AG04449 (cell line): ENCODE measurements around the gene LRRFIP1.

Source experiments
- CTCF ChIA-PET: fragments of 350-600 bp; formaldehyde crosslinking; extraction: SDS; loops from one replicate; lab custom pipeline; 2021; ENCODE audit warnings: antibody characterized with exemption; lab: Yijun Ruan, JAX
- POLR2A ChIA-PET: fragments of 400-600, 350-600 bp; formaldehyde crosslinking; extraction: SDS; loops from one replicate; lab custom pipeline; 2020; ENCODE audit warnings: antibody characterized with exemption, inconsistent platforms; lab: Yijun Ruan, JAX
- DNase-seq: peaks from one replicate; pipeline ENCODE4 v3.0.0-alpha.2; 2010; ENCODE audit warnings: low read depth, low spot score
- H3K4me3 ChIP-seq: 2 replicates; pipeline ENCODE4 v1.5.1; 2011; ENCODE audit warnings: low read depth, mild to moderate bottlenecking, control low read depth, low read length
- TF ChIP-seq, protein P1 (sequence below): IDR thresholded peaks from one replicate; pipeline ENCODE4 v1.5.1; 2011; ENCODE audit warnings: mild to moderate bottlenecking, moderate library complexity, low read length, control low read depth, inconsistent platforms; ENCODE audit not compliant: insufficient read depth; ENCODE audit errors: missing control alignments

The LRRFIP1 gene

DNA sequence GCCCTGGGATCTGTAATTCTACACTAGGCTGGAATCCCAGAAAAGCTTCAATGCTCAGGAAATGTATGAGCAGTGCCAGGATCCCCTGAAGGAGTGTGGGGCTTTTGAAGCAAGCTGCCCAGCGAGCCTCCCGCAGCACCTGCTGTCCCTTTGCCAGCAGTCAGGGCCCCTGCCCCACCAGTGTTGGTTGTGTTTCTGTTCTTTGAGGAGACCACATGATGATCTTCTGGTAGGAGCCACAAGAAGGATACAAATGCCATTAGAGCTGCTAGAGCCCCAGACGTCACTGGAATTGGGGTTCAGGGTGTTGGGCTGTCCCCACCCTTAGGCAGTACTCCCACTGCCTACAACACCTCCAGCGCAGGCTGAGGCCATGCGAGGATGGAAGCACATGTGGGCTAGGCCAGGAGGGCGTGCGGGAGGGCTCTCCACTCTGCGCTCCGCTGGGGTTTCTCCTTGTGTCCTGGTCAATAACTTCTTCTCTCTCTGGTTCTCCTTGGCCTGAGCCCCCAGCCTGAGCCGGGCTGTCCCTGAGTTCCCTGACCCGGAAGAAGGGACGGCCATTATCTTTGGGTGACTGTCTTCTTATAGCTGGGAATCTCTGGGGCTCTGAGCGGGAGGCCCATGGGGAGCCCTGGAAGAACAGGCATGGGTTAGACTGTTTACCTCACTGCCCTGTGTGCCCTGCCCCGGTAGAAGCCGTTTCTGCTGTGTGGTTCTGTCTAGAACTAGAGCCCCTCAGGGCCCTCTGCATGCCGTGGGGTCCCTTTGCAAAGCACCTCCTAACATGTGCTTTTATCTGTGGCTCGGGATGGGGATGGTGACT, 73.9 kb downstream of the LRRFIP1 start:
- TF ChIP-seq, protein P1, sequence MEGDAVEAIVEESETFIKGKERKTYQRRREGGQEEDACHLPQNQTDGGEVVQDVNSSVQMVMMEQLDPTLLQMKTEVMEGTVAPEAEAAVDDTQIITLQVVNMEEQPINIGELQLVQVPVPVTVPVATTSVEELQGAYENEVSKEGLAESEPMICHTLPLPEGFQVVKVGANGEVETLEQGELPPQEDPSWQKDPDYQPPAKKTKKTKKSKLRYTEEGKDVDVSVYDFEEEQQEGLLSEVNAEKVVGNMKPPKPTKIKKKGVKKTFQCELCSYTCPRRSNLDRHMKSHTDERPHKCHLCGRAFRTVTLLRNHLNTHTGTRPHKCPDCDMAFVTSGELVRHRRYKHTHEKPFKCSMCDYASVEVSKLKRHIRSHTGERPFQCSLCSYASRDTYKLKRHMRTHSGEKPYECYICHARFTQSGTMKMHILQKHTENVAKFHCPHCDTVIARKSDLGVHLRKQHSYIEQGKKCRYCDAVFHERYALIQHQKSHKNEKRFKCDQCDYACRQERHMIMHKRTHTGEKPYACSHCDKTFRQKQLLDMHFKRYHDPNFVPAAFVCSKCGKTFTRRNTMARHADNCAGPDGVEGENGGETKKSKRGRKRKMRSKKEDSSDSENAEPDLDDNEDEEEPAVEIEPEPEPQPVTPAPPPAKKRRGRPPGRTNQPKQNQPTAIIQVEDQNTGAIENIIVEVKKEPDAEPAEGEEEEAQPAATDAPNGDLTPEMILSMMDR = no peak
- POLR2A ChIA-PET = no interaction called here
- CTCF ChIA-PET = interaction anchor here (1.1 to 2.4 kb wide), 4 partner anchors 10 to 44 kb away, joined by 3 to 14 read pairs (median 7); no protein-coding TSS in a partner anchor
- DNase-seq = no peak
- H3K4me3 ChIP-seq = no peak overlapping the region

DNA sequence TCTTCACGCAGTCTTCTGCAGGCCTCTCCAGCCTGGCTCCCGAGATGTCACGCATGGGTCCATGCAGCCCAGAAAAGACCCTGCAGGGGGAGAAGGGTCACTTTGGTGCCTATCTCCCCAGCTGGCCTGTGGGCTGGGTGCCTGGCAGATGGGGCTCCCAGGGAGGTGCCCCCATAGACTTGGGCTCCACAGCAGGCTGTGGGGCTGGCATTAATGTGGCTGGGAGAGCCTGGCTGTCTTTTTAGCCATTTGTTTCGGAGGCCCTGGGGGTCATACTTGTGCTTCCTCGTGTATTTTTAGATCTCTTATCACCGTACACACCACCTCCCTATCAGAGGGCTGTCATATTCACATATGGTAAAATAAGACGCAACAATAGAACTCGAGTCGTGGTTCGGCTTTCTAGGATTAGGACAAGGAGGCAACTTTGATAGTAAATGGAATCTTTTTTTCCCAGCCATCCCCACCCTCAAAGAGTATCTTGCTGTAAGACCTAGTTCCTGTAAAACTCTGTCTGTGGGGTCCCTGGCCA, 74.5 kb downstream of the LRRFIP1 start:
- POLR2A ChIA-PET = interaction anchor here (1.9 kb wide), 1 partner anchor 32 kb away, joined by 4 read pairs; no protein-coding TSS in a partner anchor
- no peak overlapping the region for H3K4me3 ChIP-seq
- CTCF ChIA-PET = interaction anchor here (0.5 to 3.2 kb wide), 6 partner anchors 9 to 43 kb away, joined by 3 to 18 read pairs (median 8); no protein-coding TSS in a partner anchor
- TF ChIP-seq, protein P1 = no peak
- no peak for DNase-seq

DNA sequence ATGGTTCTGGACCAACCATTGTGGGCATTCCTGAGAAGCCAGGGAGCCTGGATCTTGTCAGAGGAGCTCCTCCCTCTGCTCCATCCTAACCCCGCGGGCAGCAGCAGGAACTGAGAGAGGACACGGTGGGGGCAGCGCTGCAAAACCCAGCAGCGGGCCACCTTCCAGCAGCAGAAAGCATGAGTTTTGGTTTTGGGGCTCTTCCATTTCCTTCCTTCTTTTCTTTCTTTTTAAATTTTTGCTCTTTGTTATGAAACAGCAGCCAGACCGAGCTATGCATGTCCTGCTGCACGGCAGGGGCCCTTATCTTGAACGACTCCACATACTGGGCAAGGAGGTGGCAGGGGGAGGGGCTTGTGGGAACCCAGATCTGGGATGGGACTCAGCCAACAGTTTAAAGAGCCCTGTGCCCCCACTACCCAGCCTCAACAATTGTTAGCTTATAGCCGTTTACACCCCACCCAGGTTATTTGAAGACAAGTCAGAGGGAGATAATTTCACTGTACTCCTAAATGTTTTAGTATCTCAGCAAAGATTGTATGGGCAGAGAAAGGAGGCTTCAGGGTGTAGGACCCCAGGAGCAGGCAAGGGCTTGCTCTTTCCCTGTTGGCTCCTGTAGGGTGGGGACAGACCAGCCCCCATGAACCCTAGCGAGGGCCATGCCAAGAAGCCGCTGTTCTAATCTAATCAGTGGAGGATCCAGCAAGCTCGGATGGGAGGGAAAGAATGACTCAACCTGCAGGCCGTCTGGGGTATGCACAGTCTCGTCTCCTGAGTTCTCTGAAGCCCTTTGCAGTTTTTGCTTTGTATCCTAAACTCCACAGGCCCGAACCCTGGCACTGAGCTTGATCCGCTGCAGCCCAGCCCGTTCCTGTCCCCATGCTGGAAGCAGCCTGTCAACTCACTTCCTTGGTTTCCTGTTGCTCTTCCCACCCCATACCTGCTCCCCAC, 75.3 kb downstream of the LRRFIP1 start:
- no peak overlapping the region; the same call in 1 of the 2 replicates for H3K4me3 ChIP-seq
- ChIA-PET CTCF (interaction anchor here (0.5 to 3.2 kb wide), 8 partner anchors 10 to 55 kb away, joined by 3 to 18 read pairs (median 5); no protein-coding TSS in a partner anchor), POLR2A (interaction anchor here (0.8 to 1.9 kb wide), 3 partner anchors 10 to 33 kb away, joined by 3 to 4 read pairs (median 4); no protein-coding TSS in a partner anchor)
- TF ChIP-seq, protein P1 = no peak
- no peak for DNase-seq

DNA sequence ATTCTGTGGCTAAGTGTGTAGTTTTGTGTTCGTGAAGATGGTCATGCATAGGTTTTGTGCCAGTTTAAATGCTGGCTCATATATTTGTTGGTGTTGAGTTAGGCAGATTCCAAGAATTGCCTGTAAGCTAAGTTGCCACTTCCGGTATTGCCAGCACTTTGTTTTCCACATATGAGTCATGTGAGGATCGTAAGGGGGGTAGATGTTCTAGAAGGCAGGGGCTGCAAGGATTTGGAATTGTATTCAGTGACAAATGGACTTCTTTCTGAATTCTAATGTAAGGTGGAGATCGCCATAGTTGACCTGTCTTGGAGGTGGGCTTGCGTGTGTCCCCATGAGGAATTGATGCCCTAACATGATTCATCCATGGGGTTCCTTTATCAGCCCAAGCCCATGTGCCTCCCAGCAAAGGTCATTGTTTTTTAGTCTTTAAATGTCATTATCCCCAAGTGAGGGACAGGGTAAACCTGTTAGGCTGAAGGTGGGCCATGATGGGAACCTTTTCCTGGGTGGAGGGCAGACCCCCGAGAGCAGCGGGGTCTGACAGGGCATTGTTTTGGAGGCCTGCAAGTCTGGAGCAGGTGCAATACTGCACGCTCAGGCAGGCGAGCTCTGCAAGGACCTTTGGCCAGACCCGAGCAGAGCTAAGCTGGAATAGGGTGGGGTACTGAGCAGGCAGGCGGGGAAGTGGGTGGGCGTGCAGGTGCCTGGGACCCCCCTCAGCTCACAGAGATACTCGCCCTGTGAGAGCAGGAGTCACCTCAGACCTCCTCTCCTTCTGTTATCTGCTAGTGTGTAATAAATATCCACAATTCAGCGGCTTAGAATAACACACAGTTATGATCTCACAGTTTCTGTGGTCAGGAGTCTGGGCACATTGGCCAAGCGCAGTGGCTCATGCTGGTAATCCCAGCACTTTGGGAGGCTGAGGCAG, 77.4 kb downstream of the LRRFIP1 start:
- POLR2A ChIA-PET = interaction anchor here (1.2 kb wide), 1 partner anchor 12 kb away, joined by 6 read pairs; no protein-coding TSS in a partner anchor
- CTCF ChIA-PET = interaction anchor here (3.2 kb wide), 1 partner anchor 40 kb away, joined by 18 read pairs; no protein-coding TSS in a partner anchor
- no peak for DNase-seq
- TF ChIP-seq, protein P1 = no peak
- no peak overlapping the region for H3K4me3 ChIP-seq

DNA sequence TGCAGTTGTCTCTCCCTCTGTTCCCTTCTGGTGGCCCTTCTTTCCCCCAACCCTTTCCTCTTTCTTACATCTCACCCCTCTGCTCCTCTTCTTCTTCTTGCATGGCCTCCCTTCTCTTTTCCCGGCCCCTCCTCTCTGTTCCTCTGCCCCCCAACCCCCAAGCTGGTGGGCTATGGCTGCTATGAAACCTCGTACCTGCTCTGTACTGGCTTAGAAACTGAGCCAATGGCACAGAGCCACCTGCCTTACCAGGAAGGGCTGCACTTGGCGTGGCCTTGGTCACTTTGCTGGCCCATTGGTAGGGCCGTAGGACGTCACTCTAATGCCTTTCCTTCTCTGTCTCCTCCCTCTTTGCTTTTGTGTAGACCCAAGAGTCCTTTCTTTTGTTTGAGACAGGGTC, 78.9 kb downstream of the LRRFIP1 start:
- H3K4me3 ChIP-seq = no peak overlapping the region
- POLR2A ChIA-PET = no interaction called here
- TF ChIP-seq, protein P1 = no peak
- no peak for DNase-seq
- CTCF ChIA-PET = no interaction called here
